ENCODE measurements around the gene RABGAP1L. TPM values are rescaled to one million over a fixed set of nuclear protein-coding genes. Genes with fewer than 3 reads are reported as not detected.

RABGAP1L gene
- total and polyA plus RNA-seq, 2 of the 8 experiments (the other 6 are each of a cell fraction or from before 2014, with no cell fraction given), result 33.3 to 156 TPM

- H3K4me2 ChIP-seq (ENCODE audit: insufficient read depth in 1 of 2, low read depth in 2 of 2, low read length in 2 of 2), result no peak overlapping the region
- H2BK12ac ChIP-seq (ENCODE audit: low read depth, low read length), result no peak overlapping the region
- no peaks in the 10 kb centered on the region for H4K20me1 ChIP-seq (replicated peaks in 1 of 2; ENCODE audit: control insufficient read depth in 1 of 2, insufficient read depth in 2 of 2, low read length in 2 of 2)
- H3K4me3 ChIP-seq (ENCODE audit: extremely low read depth in 1 of 4, insufficient read depth in 2 of 4, low read depth in 3 of 4, low read length in 4 of 4), result no peak overlapping the region
- no peaks in the 10 kb centered on the region for H3K27me3 ChIP-seq (replicated peaks in 1 of 4; ENCODE audit: control insufficient read depth in 3 of 4, extremely low read depth in 1 of 4, insufficient read depth in 3 of 4, low read length in 3 of 4)
- no peak overlapping the region for H4K5ac ChIP-seq (ENCODE audit: insufficient read length, low read depth, low read length)
- no peak overlapping the region for H2AFZ ChIP-seq (ENCODE audit: low read length)
- TF ChIP-seq ATF3 (IDR thresholded peaks at IDR 0.05; ENCODE audit: insufficient read depth, low read depth, low read length) (no peak), RAD21 (IDR thresholded peaks at IDR 0.05 in 1 of 2, conservative IDR thresholded peaks at IDR 0.05 in 1 of 2; ENCODE audit: low read depth in 2 of 2, low read length in 2 of 2) (no peak), POLR2AphosphoS5 (IDR thresholded peaks at IDR 0.05; ENCODE audit: low read depth, low read length) (no peak), E2F6 (IDR thresholded peaks at IDR 0.05) (no peak), SAP30 (IDR thresholded peaks at IDR 0.05; ENCODE audit: insufficient read depth, insufficient replicate concordance, low read length) (no peak), CBX8 (IDR thresholded peaks at IDR 0.05; ENCODE audit: borderline replicate concordance, low read depth, low read length) (no peak), CBX5 (IDR thresholded peaks at IDR 0.05; ENCODE audit: low read depth, low read length) (no peak), RBBP5 (IDR thresholded peaks at IDR 0.05; ENCODE audit: borderline replicate concordance, low read depth, low read length) (no peak), MAX (IDR thresholded peaks at IDR 0.05) (no peak), GABPA (IDR thresholded peaks at IDR 0.05; ENCODE audit: borderline replicate concordance, insufficient read depth, low read length) (no peak), SIRT6 (IDR thresholded peaks at IDR 0.05; ENCODE audit: low read length) (no peak), BCL11A (IDR thresholded peaks at IDR 0.05; ENCODE audit: low read depth in 2 of 2, low read length in 2 of 2) (no peak), YY1 (IDR thresholded peaks at IDR 0.05; ENCODE audit: low read depth, low read length) (no peak)
- H3K79me1 ChIP-seq (ENCODE audit: low read depth, low read length), result no peaks in the 10 kb centered on the region
- FAIRE-seq (peak; percentile 13), DNase-seq (ENCODE audit: low read depth in 1 of 2, low spot score in 2 of 2) (no peak)
- H3K18ac ChIP-seq (ENCODE audit: extremely low read depth, low read length), result no peak overlapping the region
- H3K14ac ChIP-seq (ENCODE audit: insufficient read length), result no peak overlapping the region
- no peak overlapping the region for H2AK5ac ChIP-seq (ENCODE audit: low read depth, low read length)
- no peaks in the 10 kb centered on the region for H3K79me2 ChIP-seq (ENCODE audit: control insufficient read depth in 1 of 2, insufficient read depth in 2 of 2, low read length in 2 of 2)
- no peak overlapping the region for H2BK20ac ChIP-seq (ENCODE audit: low read length)
- WGBS, 2 experiments (ENCODE audit: extremely low coverage in 1 of 2, insufficient coverage in 1 of 2, insufficient read length in 1 of 2, insufficient replicate concordance in 2 of 2, low coverage in 1 of 2, low lambda C conversion rate in 2 of 2, missing lambda C conversion rate in 1 of 2), result 96% methylated on average over 2 of the region's 2 CpGs; no CpG with 5 or more reads in 1 of the 2 experiments
- ChIA-PET CTCF (ENCODE audit: partially characterized antibody) (no interaction called here), POLR2A (ENCODE audit: partially characterized antibody) (no interaction called here)
- no peaks in the 10 kb centered on the region for H3K23me2 ChIP-seq (ENCODE audit: low read depth, low read length)
- H2BK15ac ChIP-seq (ENCODE audit: low read length), result no peak overlapping the region
- no peak overlapping the region for H4K8ac ChIP-seq (ENCODE audit: extremely low read depth, insufficient read depth, low read length)
- no peak overlapping the region for H2BK120ac ChIP-seq (replicated peaks; ENCODE audit: low read depth, low read length)
- H2BK5ac ChIP-seq (ENCODE audit: low read depth, low read length), result no peak overlapping the region
- H3K9ac ChIP-seq (replicated peaks in 1 of 4; ENCODE audit: extremely low read depth in 1 of 4, low read depth in 3 of 4, low read length in 3 of 4), result no peak overlapping the region
- no peak overlapping the region for H3K4ac ChIP-seq (replicated peaks; ENCODE audit: insufficient read length, low read depth, low read length)
- H3K27ac ChIP-seq (ENCODE audit: low read depth, low read length), result no peak overlapping the region
- H3K9me3 ChIP-seq (ENCODE audit: insufficient read depth in 2 of 2, low read depth in 1 of 2, low read length in 1 of 2), result peaks cover 4 to 11% of the 10 kb centered on the region in 2 experiments; a peak in 2 of 4 replicates
- H4K91ac ChIP-seq (replicated peaks; ENCODE audit: insufficient read length, low read length), result no peak overlapping the region
- peaks cover 0 to 3% (median 0%) of the 10 kb centered on the region in 4 experiments; a peak in 1 of 8 replicates for H3K36me3 ChIP-seq (ENCODE audit: control insufficient read depth in 2 of 4, insufficient read depth in 4 of 4, low read length in 3 of 4)
- no peak overlapping the region for H3K56ac ChIP-seq (replicated peaks; ENCODE audit: insufficient read length, low read depth, low read length)
- H3K4me1 ChIP-seq (replicated peaks in 1 of 4; ENCODE audit: control insufficient read depth in 3 of 4, insufficient read depth in 4 of 4, low read length in 3 of 4), result no peaks in the 10 kb centered on the region
- no peak overlapping the region for H3K23ac ChIP-seq (ENCODE audit: insufficient read length)
Observed at GRCh38 chr1:174315239-174315638, 155.9 kb downstream of the RABGAP1L start.

Data from H1 (cell line).